Suppressor macrophage (primary cell): ENCODE measurements around the gene CHST13.
A peak's percentile ranks its signal among the peaks of the same experiment; 100 is the strongest.

Source experiments
- DNase-seq, 4 experiments: peaks; one replicate each; pipeline ENCODE4 v3.0.0-alpha.2; 2020 to 2022
- total RNA-seq, 17 experiments: gene quantifications; one replicate each; lab custom pipeline; 2026; ENCODE audit warnings: mixed read lengths in 6 of 17, inconsistent platforms in 3 of 17; lab: John Stamatoyannopoulos, UW

CHST13 gene
- 2.5 to 30.3 (median 9.9) reads per million in 17 experiments for total RNA-seq

GRCh38 chr3:126523745-126524428 lies at the start of gene CHST13:
TSS of gene CHST13 (plus strand) at chr3:126524155. CDS start at chr3:126524333, 178 bp downstream.
- DNase-seq: peak; percentile 78 to 93 (median 84)

- peak; percentile 65 to 81 (median 75) for DNase-seq
These were observed 49.2 kb upstream of the CHST13 start for GRCh38 chr3:126474498-126475412.

GRCh38 chr3:126475413-126476114 lies 48.4 kb upstream of the CHST13 start, which contains the start of gene ZXDC:
TSS of gene ZXDC (minus strand) at chr3:126475891. CDS start at chr3:126475865, 26 bp downstream.
- DNase-seq: peak; percentile 98 to 100 (median 99)

GRCh38 chr3:126476166-126477060 lies 47.5 kb upstream of the CHST13 start:
- no peak for DNase-seq

- DNase-seq: no peak
These were observed 46.9 kb upstream of the CHST13 start for GRCh38 chr3:126477061-126477380.

- DNase-seq: no peak
These were observed 45.2 kb upstream of the CHST13 start for GRCh38 chr3:126478581-126479310.

- DNase-seq: no peak
These were observed 44.3 kb upstream of the CHST13 start for GRCh38 chr3:126479642-126480041.

GRCh38 chr3:126480206-126480605 lies 43.7 kb upstream of the CHST13 start:
- no peak for DNase-seq

- no peak for DNase-seq
These were observed 43.1 kb upstream of the CHST13 start for GRCh38 chr3:126480861-126481260.

GRCh38 chr3:126481808-126482502 lies 42.0 kb upstream of the CHST13 start:
- DNase-seq: no peak

- DNase-seq: no peak
These were observed 41.3 kb upstream of the CHST13 start for GRCh38 chr3:126482503-126483255.

GRCh38 chr3:126483321-126483761 lies 40.6 kb upstream of the CHST13 start:
- DNase-seq: no peak

- DNase-seq: no peak
These were observed 39.8 kb upstream of the CHST13 start for GRCh38 chr3:126484148-126484547.

- no peak for DNase-seq
These were observed 39.3 kb upstream of the CHST13 start for GRCh38 chr3:126484662-126485061.

- DNase-seq: no peak
These were observed 38.6 kb upstream of the CHST13 start for GRCh38 chr3:126485176-126485897.

- no peak for DNase-seq
These were observed 38.0 kb upstream of the CHST13 start for GRCh38 chr3:126485956-126486355.

GRCh38 chr3:126486360-126486847 lies 37.6 kb upstream of the CHST13 start:
- no peak for DNase-seq

- DNase-seq: peak; percentile 19 to 55 (median 34)
These were observed 36.7 kb upstream of the CHST13 start for GRCh38 chr3:126487151-126487771.
